OCI-M2 (cell line): ENCODE data around the gene SHC3.

Experiments
- DNase-seq: peaks from one replicate; lab custom pipeline; 2025; ENCODE audit not compliant: unreplicated experiment; lab: John Stamatoyannopoulos, UW

The SHC3 gene

GRCh38 chr9:89154651-89155336 is 23.8 kb downstream of the SHC3 start:
- DNase-seq: no peak

- DNase-seq: no peak
Measured at GRCh38 chr9:89154218-89154617, 24.4 kb downstream of the SHC3 start.

GRCh38 chr9:89153232-89154017 is 25.2 kb downstream of the SHC3 start:
- DNase-seq: no peak

- DNase-seq: no peak
Measured at GRCh38 chr9:89149726-89150125, 28.9 kb downstream of the SHC3 start.

GRCh38 chr9:89145097-89145496 is 33.5 kb downstream of the SHC3 start:
- DNase-seq: no peak

GRCh38 chr9:89144238-89144637 is 34.4 kb downstream of the SHC3 start:
- no peak for DNase-seq

GRCh38 chr9:89143266-89143665 is 35.4 kb downstream of the SHC3 start:
- DNase-seq: no peak

- DNase-seq: no peak
Measured at GRCh38 chr9:89139455-89139854, 39.2 kb downstream of the SHC3 start.

GRCh38 chr9:89138463-89139390 is 39.9 kb downstream of the SHC3 start:
- no peak for DNase-seq

- DNase-seq: no peak
Measured at GRCh38 chr9:89137542-89138462, 40.8 kb downstream of the SHC3 start.

GRCh38 chr9:89135591-89136166 is 42.9 kb downstream of the SHC3 start:
- DNase-seq: no peak

GRCh38 chr9:89134709-89135108 is 43.9 kb downstream of the SHC3 start:
- DNase-seq: no peak

- no peak for DNase-seq
Measured at GRCh38 chr9:89122949-89123348, 55.7 kb downstream of the SHC3 start.

- DNase-seq: no peak
Measured at GRCh38 chr9:89120704-89121103, 57.9 kb downstream of the SHC3 start.

- no peak for DNase-seq
Measured at GRCh38 chr9:89116805-89117192, 61.8 kb downstream of the SHC3 start.

- DNase-seq: no peak
Measured at GRCh38 chr9:89116064-89116804, 62.4 kb downstream of the SHC3 start.

GRCh38 chr9:89115426-89115825 is 63.2 kb downstream of the SHC3 start:
- DNase-seq: no peak

GRCh38 chr9:89114741-89115140 is 63.9 kb downstream of the SHC3 start:
- DNase-seq: no peak

GRCh38 chr9:89113851-89114250 is 64.8 kb downstream of the SHC3 start:
- DNase-seq: no peak
